Measurements from ENCODE around the gene CNTNAP5. TPM values are rescaled to one million over a fixed set of nuclear protein-coding genes. Genes with fewer than 3 reads are reported as not detected.

CNTNAP5 gene
- total and polyA plus RNA-seq, 9 of the 15 experiments (the other 6 are each of a cell fraction or from before 2014, with no cell fraction given) = not detected

DNA sequence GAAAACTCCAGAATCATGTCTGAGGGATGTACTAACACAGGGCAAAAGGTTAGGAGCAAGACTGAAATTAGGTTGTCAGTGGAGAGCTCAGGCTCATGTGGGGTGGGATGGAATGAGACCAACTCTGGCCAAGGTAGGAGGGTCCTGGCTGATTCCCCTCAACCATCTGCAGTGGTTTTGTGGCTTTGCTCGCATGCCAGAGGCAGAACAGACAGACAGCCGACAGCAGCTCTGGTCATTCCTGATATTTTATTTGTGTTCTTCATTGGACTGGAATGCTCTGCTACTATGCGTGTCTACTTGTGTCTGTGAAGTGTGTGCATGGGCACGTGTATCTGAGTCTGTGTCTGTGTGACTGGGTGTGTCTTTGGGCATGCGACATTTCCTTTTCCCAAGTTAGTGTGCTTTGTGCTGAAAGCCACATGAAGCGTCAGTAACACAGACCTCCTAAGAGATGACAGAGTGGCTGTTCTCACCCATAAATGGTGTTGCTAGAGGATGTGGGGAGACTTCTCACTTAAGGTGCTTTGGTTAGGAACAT lies 239.5 kb downstream of the CNTNAP5 start:
- CTCF ChIA-PET (ENCODE audit: low intra/inter-chr PET ratio) = no interaction called here
- FAIRE-seq = no peak
- Histone ChIP-seq H3K79me2 (ENCODE audit: control insufficient read depth, insufficient read depth, low read length) (no peaks in the 10 kb centered on the region), H3K9ac (ENCODE audit: insufficient read depth in 1 of 2, low read depth in 2 of 2, low read length in 2 of 2) (no peak overlapping the region), H3K9me3 (replicated peaks; ENCODE audit: control insufficient read depth, insufficient read depth, low read depth, low read length) (no peaks in the 10 kb centered on the region), H3K27ac (ENCODE audit: extremely low read depth, low read depth, low read length) (no peak overlapping the region), H3K27me3 (ENCODE audit: control insufficient read depth in 2 of 2, insufficient read depth in 2 of 2, low read length in 2 of 2) (no peaks in the 10 kb centered on the region), H3K4me2 (ENCODE audit: insufficient read depth, low read length) (no peak overlapping the region), H2AFZ (ENCODE audit: low read depth, low read length) (no peak overlapping the region), H3K4me1 (replicated peaks in 1 of 2; ENCODE audit: control insufficient read depth in 2 of 2, insufficient read depth in 2 of 2, low read length in 2 of 2) (no peaks in the 10 kb centered on the region), H4K20me1 (replicated peaks; ENCODE audit: control insufficient read depth, insufficient read depth, low read length) (no peaks in the 10 kb centered on the region), H3K4me3 (no peak overlapping the region), H3K36me3 (ENCODE audit: control insufficient read depth, insufficient read depth, low read length) (no peaks in the 10 kb centered on the region), H3K9me1 (ENCODE audit: control insufficient read depth, insufficient read depth, low read length) (no peaks in the 10 kb centered on the region)
- intact Hi-C loops (cut with micrococcal nuclease) = no loop called here
- POLR2A ChIA-PET = no interaction called here
- TF ChIP-seq POLR2AphosphoS5 (IDR thresholded peaks at IDR 0.05; ENCODE audit: control insufficient read depth, insufficient read depth, low read depth, low read length) (no peak), SAFB (IDR thresholded peaks at IDR 0.05; ENCODE audit: borderline replicate concordance, low read depth, low read length) (no peak), KLF1 (tag; IDR thresholded peaks at IDR 0.05) (no peak), EP400 (IDR thresholded peaks at IDR 0.05) (no peak)
- no peak for DNase-seq (ENCODE audit: extremely low read depth in 1 of 4, low spot score in 3 of 4)
- in situ Hi-C loops (cut with MboI) = no loop called here
- 3% methylated on average over 5 of the region's 6 CpGs for whole genome bisulfite sequencing (ENCODE audit: insufficient coverage, low coverage, missing lambda C conversion rate)
- no peak for ATAC-seq
- no TSS peak for BruUV-seq (replicated peaks)

DNA sequence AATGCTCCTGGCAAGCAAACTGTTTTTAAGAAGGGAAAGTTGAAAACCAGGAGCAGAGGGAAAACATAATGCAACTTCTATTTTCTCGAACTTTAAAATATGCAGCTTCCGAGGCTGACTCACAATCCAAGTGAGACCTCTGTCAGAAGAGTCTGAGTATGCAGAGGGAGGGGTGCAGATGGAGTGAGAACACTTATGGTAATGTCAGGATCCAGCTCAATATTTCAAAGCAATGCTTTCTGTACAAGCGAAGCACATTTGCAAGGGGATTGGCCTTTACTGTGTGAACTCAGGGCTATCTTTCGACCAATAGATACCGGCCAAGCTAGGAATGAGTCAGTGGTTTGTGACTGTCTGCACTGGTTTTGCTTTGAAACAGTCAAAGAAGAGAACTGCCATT lies 242.7 kb downstream of the CNTNAP5 start:
- Histone ChIP-seq H3K27me3 (ENCODE audit: control insufficient read depth in 2 of 2, insufficient read depth in 2 of 2, low read length in 2 of 2) (no peaks in the 10 kb centered on the region), H3K27ac (ENCODE audit: extremely low read depth, low read depth, low read length) (no peak overlapping the region), H3K4me2 (ENCODE audit: insufficient read depth, low read length) (no peak overlapping the region), H3K4me3 (no peak overlapping the region), H3K9ac (ENCODE audit: insufficient read depth in 1 of 2, low read depth in 2 of 2, low read length in 2 of 2) (no peak overlapping the region), H4K20me1 (replicated peaks; ENCODE audit: control insufficient read depth, insufficient read depth, low read length) (no peaks in the 10 kb centered on the region), H3K4me1 (replicated peaks in 1 of 2; ENCODE audit: control insufficient read depth in 2 of 2, insufficient read depth in 2 of 2, low read length in 2 of 2) (no peaks in the 10 kb centered on the region), H2AFZ (ENCODE audit: low read depth, low read length) (no peak overlapping the region), H3K9me1 (ENCODE audit: control insufficient read depth, insufficient read depth, low read length) (no peaks in the 10 kb centered on the region), H3K79me2 (ENCODE audit: control insufficient read depth, insufficient read depth, low read length) (no peaks in the 10 kb centered on the region), H3K9me3 (replicated peaks; ENCODE audit: control insufficient read depth, insufficient read depth, low read depth, low read length) (no peaks in the 10 kb centered on the region), H3K36me3 (ENCODE audit: control insufficient read depth, insufficient read depth, low read length) (no peaks in the 10 kb centered on the region)
- no peak for FAIRE-seq
- intact Hi-C loops (cut with micrococcal nuclease) (no loop called here), in situ Hi-C loops (cut with MboI) (no loop called here)
- ChIA-PET CTCF (ENCODE audit: low intra/inter-chr PET ratio) (no interaction called here), POLR2A (no interaction called here)
- 0% methylated on average over 5 of the region's 5 CpGs for WGBS (ENCODE audit: insufficient coverage, low coverage, missing lambda C conversion rate)
- no peak for DNase-seq (ENCODE audit: extremely low read depth in 1 of 4, low spot score in 3 of 4)
- no peak for ATAC-seq
- no TSS peak for BruUV-seq (replicated peaks)
- no peak for TF ChIP-seq BRD4 (IDR thresholded peaks at IDR 0.05)
- TF ChIP-seq MTF1 (CRISPR knock-in tag; IDR thresholded peaks at IDR 0.05; ENCODE audit: borderline replicate concordance) = no peak
- TF ChIP-seq RBM39 (optimal IDR thresholded peaks at IDR 0.05; ENCODE audit: low read depth, low read length) = no peak
- no peak for TF ChIP-seq ZNF184 (CRISPR knock-in tag; IDR thresholded peaks at IDR 0.05)
- TF ChIP-seq ZNF444 (CRISPR knock-in tag; IDR thresholded peaks at IDR 0.05) = no peak
- TF ChIP-seq SNRNP70 (optimal IDR thresholded peaks at IDR 0.05; ENCODE audit: low read depth, low read length) = no peak
- no peak for TF ChIP-seq NFRKB (IDR thresholded peaks at IDR 0.05; ENCODE audit: low read depth)
- no peak for TF ChIP-seq ZNF668 (CRISPR knock-in tag; IDR thresholded peaks at IDR 0.05)
- TF ChIP-seq USF1 (CRISPR knock-in tag; IDR thresholded peaks at IDR 0.05) = no peak
- TF ChIP-seq, protein P1, sequence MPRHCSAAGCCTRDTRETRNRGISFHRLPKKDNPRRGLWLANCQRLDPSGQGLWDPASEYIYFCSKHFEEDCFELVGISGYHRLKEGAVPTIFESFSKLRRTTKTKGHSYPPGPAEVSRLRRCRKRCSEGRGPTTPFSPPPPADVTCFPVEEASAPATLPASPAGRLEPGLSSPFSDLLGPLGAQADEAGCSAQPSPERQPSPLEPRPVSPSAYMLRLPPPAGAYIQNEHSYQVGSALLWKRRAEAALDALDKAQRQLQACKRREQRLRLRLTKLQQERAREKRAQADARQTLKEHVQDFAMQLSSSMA (CRISPR knock-in tag; IDR thresholded peaks at IDR 0.05) = no peak
- no peak for TF ChIP-seq ZNF561 (CRISPR knock-in tag; conservative IDR thresholded peaks at IDR 0.05)
- TF ChIP-seq ARNT (IDR thresholded peaks at IDR 0.05) = no peak
- TF ChIP-seq FOXK1 (CRISPR knock-in tag; IDR thresholded peaks at IDR 0.05; ENCODE audit: borderline replicate concordance) = no peak
- TF ChIP-seq SMARCC2 (IDR thresholded peaks at IDR 0.05; ENCODE audit: low read depth) = no peak

All from K562 (cell line).